Daoy (cell line): Measurements from ENCODE around the gene EPB41. TPM values are rescaled to one million over a fixed set of nuclear protein-coding genes. Genes with fewer than 3 reads are reported as not detected.
A peak's percentile ranks its signal among the peaks of the same experiment; 100 is the strongest.
"Not testable (repeated sequence)": the region's sequence is repeated elsewhere in the genome, so short reads cannot be mapped to it uniquely, and the experiment has no call there.

Experiments used
- DNase-seq: peaks from one replicate; pipeline ENCODE4 v3.0.0-alpha.2; 2015; ENCODE audit warnings: low read depth
- total RNA-seq: library from RNA; depleted of rRNA; stranded (reverse); fragments of >200 nt; shearing (Covaris generic); gene quantifications from 2 replicates; pipeline ENCODE4 v1.2.3, GENCODE V29; 2014

The EPB41 gene
- total RNA-seq, 1 experiment from 2014 or later: 36.5 TPM

GRCh38 chr1:28927266-28927647 lies 12.9 kb downstream of the EPB41 start:
- DNase-seq: no peak

DNA sequence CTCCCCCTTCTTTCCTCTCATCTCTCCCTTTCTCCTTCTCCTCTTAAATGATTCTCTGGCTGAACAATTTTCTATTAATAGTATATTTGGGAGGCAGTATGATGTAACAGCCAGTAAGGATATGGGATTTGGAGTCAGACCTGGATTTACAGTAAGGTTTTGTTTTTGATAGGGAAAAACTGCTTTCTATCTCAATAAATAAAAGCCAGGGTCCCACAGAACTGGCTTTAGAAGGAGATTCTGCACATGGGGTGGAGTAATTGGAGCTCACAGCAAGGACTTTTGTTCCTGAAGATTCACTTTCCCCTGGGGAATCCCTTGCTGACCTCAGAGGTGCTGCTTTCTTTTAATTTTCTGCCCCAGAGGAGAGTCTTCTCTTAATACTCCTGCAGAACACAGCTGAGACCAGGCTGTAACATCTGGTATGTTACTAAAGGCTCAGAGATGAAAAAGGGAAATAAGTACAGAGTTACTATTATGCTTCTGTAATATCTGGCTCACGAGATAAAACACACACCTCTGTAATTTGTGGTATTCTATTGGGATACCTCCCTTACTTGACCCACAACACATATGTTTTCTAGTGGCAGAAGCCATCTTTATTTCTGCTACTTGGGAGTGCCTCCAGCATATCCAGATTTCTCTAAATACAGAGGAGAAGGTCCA lies 13.4 kb downstream of the EPB41 start:
- no peak for DNase-seq

- DNase-seq: no peak
These were observed 14.1 kb downstream of the EPB41 start for GRCh38 chr1:28928314-28928941.

GRCh38 chr1:28933277-28933676 lies 18.9 kb downstream of the EPB41 start:
- no peak for DNase-seq

- DNase-seq: no peak
These were observed 19.5 kb downstream of the EPB41 start for GRCh38 chr1:28933918-28934317.

DNA sequence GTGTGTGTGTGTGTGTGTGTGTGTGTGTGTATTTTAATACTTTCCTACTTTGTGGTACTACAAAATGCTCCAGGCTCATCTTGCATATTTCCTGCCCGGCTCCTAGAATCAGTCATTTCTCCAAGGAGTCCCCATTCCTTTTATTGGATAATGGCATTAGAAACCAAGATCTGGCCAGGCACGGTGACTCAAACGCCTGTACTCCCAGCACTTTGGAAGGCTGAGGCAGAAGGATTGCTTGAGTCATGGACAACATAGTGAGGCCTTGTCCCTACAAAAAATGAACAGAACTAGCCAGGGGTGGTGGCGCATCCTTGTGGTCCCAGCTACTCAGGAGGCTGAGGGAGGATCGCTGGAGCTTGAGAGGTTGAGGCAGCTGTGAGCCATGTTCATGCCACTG lies 20.3 kb downstream of the EPB41 start:
- DNase-seq: peak; percentile 11

GRCh38 chr1:28935293-28935692 lies 20.9 kb downstream of the EPB41 start:
- DNase-seq: no peak

- DNase-seq: no peak
These were observed 21.7 kb downstream of the EPB41 start for GRCh38 chr1:28936094-28936493.

DNA sequence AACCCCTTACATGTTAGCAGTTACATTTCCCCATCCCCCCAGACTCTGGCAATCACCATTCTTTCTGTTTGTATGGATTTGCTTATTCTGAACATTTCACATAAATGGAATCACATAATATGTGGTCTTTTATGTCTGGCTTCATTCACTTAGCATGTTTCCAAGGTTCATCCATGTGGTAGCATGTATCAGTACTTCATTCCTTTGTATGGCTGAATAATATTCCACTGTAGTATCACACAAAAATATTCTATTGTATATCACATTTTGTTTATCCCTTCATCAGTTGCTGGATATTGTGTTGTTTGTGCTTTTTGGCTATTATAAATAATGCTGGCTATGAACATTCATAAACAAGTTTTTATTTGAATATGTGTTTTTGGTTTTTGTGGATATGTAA lies 22.2 kb downstream of the EPB41 start:
- no peak for DNase-seq

GRCh38 chr1:28943581-28943980 lies 29.2 kb downstream of the EPB41 start:
- DNase-seq: not testable (repeated sequence)

- no peak for DNase-seq
These were observed 35.6 kb downstream of the EPB41 start for GRCh38 chr1:28950006-28950405.

DNA sequence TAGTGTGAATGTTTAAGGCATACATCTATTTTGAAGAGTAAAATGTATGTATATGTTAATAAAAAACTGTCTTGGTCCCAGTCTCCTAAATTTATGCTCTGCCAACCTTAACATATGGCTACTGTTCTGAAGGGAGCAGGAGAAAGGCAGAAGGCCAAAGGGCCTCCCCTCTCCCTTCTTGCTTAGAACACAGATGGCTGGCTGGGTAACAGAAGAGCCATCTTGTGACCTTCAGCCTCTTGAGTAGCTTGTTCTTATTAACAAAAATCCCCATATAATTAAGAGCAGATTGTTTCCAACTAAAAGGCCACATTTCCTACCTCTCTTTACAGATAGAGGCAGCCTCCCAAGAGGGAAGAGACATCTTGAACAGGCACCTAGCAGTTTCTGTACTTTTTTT lies 36.1 kb downstream of the EPB41 start:
- DNase-seq: no peak

DNA sequence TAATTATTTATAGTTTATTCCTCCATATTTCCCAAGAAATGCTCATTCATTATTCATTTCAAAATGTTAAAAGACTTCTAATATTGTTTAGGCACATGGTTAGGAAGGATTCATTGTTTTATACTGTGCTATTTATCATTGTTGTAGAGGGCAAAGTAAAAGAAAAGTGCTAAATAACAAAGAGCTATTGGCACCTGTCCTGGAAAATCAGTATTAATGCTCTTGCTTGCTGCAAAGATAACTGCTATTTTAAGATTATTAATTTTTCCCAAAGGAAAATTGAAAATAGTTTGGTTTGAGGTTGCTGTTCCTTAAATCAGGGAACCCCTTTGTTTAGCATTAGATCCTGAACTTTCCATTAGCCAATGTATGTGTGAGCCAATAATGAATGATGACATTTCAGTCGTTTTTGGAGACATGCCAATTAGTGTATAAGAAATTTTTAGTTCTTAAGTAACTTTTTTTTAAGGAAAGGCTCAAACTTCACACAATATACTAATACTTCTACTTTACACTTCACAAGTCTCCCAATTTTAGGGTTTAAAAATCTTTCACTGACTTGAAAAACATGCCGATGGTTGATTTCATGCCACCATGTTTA lies 39.9 kb downstream of the EPB41 start:
- DNase-seq: no peak

DNA sequence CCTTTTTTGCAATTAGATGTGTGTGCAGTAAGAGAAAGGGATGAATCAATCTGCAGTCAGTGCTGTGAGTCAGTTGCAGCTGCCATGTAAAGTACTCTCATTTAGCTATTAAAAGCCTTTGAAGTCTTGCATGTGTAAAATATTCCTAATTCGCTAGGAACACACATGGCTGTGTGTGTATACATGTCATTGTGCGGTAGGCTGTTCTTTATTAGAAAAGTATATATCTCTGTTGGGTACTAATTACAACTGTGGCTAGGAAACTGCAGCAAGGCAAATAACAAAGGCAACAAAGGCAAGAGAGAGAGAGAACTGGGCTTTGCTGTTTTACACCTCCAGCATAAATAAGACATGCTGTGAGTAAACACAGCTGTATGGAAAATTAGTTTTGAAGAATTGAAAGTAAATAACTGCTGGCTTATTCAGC lies 41.7 kb downstream of the EPB41 start:
- no peak for DNase-seq

DNA sequence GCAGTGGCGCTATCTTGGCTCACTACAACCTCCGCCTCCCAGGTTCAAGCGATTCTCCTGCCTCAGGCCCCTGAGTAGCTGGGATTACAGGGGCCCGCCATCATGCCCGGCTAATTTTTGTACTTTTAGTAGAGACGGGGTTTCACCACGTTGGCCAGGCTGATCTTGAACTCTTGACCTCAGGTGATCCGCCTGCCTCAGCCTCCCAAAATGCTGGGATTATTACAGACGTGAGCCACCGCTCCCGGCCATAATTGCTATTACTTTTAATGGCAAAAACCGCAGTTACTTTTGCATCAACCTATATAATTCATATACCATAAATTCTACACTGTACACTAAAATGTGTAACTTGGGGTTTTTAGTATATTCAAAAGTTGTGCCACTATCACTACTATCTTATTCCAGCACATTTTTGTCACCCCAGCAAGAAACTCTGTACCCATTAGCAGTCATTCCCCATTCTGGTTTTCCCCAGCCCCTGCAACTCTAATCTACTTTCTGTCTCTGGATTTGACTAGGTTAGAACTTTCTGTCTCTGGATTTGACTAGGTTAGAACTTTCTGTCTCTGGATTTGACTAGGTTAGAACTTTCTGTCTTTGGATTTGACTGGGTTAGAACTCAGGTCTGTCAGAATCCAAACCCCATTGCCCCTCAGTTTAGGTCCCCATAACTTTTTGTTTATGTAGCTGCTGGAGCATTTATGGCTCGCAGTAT lies 47.9 kb downstream of the EPB41 start:
- DNase-seq: not testable (repeated sequence)

GRCh38 chr1:28965271-28965870 lies 51.0 kb downstream of the EPB41 start:
- DNase-seq: no peak

GRCh38 chr1:28966617-28967016 lies 52.2 kb downstream of the EPB41 start:
- DNase-seq: no peak

- peak; percentile 82 for DNase-seq
These were observed 57.8 kb downstream of the EPB41 start for GRCh38 chr1:28971980-28972771.

GRCh38 chr1:28973596-28974421 lies 59.4 kb downstream of the EPB41 start:
- no peak for DNase-seq

DNA sequence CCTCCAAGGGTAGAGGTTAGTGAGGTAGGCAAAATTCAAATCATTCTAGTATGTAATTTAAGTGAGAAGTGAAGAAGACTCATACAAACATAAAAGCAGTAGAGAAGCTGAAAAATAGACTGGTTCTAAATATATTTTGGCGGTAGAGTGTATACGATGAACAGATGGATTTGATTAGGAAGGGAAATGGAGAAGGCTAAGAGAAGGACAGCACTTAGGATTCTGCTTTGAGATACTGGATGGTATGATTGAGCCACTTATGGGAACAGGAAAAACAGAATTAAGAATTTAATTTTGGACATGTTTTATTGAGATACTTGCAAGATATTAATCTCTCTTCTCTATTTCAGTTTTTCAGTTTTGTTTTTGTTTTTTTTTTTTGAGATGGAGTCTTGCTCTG lies 60.1 kb downstream of the EPB41 start:
- no peak for DNase-seq

GRCh38 chr1:28976248-28976647 lies 61.9 kb downstream of the EPB41 start:
- DNase-seq: no peak
